H1 (cell line): ENCODE measurements around the gene RNGTT. TPM values are rescaled to one million over a fixed set of nuclear protein-coding genes. Genes with fewer than 3 reads are reported as not detected.

Experiments used
- CTCF ChIA-PET: fragments of 300-600 bp; sonication (Branson Sonifier 250); formaldehyde crosslinking; loops from one replicate; lab custom pipeline; 2021; ENCODE audit not compliant: partially characterized antibody; lab: Charles Lee
- POLR2A ChIA-PET: fragments of 300-600 bp; sonication (Branson Sonifier 250); formaldehyde crosslinking; loops from one replicate; lab custom pipeline; 2021; ENCODE audit warnings: inconsistent platforms; ENCODE audit not compliant: partially characterized antibody; lab: Charles Lee
- DNase-seq, 2 experiments: peaks; one replicate each; pipeline versions ENCODE4 v3.0.0 to v3.0.0-alpha.2; 2010 to 2022; ENCODE audit warnings: low spot score in 2 of 2, low read depth in 1 of 2, mixed read lengths in 1 of 2
- FAIRE-seq: peaks from 2 replicates; lab custom pipeline; 2011; peaks lifted over from hg19 to GRCh38; lab: Jason Lieb, UNC
- H2AFZ ChIP-seq: 2 replicates; pipeline ENCODE4 v1.8.1; 2012; ENCODE audit warnings: low read length, inconsistent platforms
- H2AK5ac ChIP-seq: 2 replicates; pipeline ENCODE4 v1.6.1; 2013; ENCODE audit warnings: low read depth, low read length
- H2BK120ac ChIP-seq: replicated peaks from 2 replicates; pipeline ENCODE3; 2013; ENCODE audit warnings: low read depth, low read length, inconsistent platforms
- H2BK12ac ChIP-seq: 2 replicates; pipeline ENCODE4 v1.6.1; 2013; ENCODE audit warnings: low read depth, low read length
- H2BK15ac ChIP-seq: 2 replicates; pipeline ENCODE4 v1.6.1; 2013; ENCODE audit warnings: low read length
- H2BK20ac ChIP-seq: 2 replicates; pipeline ENCODE4 v1.6.1; 2013; ENCODE audit warnings: low read length
- H2BK5ac ChIP-seq: 2 replicates; pipeline ENCODE4 v1.6.1; 2013; ENCODE audit warnings: low read depth, low read length
- H3K14ac ChIP-seq: 2 replicates; pipeline ENCODE4 v1.6.1; 2013; ENCODE audit warnings: inconsistent platforms; ENCODE audit not compliant: insufficient read length
- H3K18ac ChIP-seq: 2 replicates; pipeline ENCODE4 v1.6.1; 2013; ENCODE audit warnings: low read length; ENCODE audit errors: extremely low read depth
- H3K23ac ChIP-seq: 2 replicates; pipeline ENCODE4 v1.6.1; 2013; ENCODE audit warnings: inconsistent platforms; ENCODE audit not compliant: insufficient read length
- H3K23me2 ChIP-seq: 2 replicates; pipeline ENCODE4 v1.6.1; 2013; ENCODE audit warnings: low read depth, low read length
- H3K27ac ChIP-seq: 2 replicates; pipeline ENCODE4 v1.6.1; 2011; ENCODE audit warnings: low read depth, low read length, inconsistent platforms
- H3K27me3 ChIP-seq, 4 experiments: replicated peaks in 1 of 4; 1 replicate in 1 of 4; 2 replicates in 3 of 4; pipeline versions ENCODE4 v1.6.1 to v1.8.1; 2011 to 2013; ENCODE audit warnings: low read length in 3 of 4, mild to moderate bottlenecking in 3 of 4, inconsistent platforms in 2 of 4, mixed read lengths in 2 of 4, moderate library complexity in 1 of 4; ENCODE audit not compliant: control insufficient read depth in 3 of 4, insufficient read depth in 3 of 4; ENCODE audit errors: extremely low read depth in 1 of 4
- H3K36me3 ChIP-seq, 4 experiments: 2 replicates each; pipeline versions ENCODE4 v1.6.1 to v1.8.1; 2011 to 2013; ENCODE audit warnings: mild to moderate bottlenecking in 4 of 4, low read length in 3 of 4, moderate library complexity in 2 of 4, control low read depth in 1 of 4, inconsistent platforms in 1 of 4; ENCODE audit not compliant: insufficient read depth in 4 of 4, control insufficient read depth in 2 of 4
- H3K4ac ChIP-seq: replicated peaks from 2 replicates; pipeline ENCODE3; 2013; ENCODE audit warnings: low read length, low read depth, mixed read lengths, inconsistent platforms; ENCODE audit not compliant: insufficient read length
- H3K4me1 ChIP-seq, 4 experiments: replicated peaks in 1 of 4; 1 replicate in 1 of 4; 2 replicates in 3 of 4; pipeline versions ENCODE4 v1.6.1 to v1.8.1; 2011 to 2013; ENCODE audit warnings: low read length in 3 of 4, inconsistent platforms in 2 of 4, mixed read lengths in 1 of 4; ENCODE audit not compliant: insufficient read depth in 4 of 4, control insufficient read depth in 3 of 4
- H3K4me2 ChIP-seq, 2 experiments: 2 replicates each; pipeline versions ENCODE4 v1.6.1 to v1.8.1; 2011 to 2013; ENCODE audit warnings: low read depth in 2 of 2, low read length in 2 of 2, control low read depth in 1 of 2, inconsistent platforms in 1 of 2, mild to moderate bottlenecking in 1 of 2; ENCODE audit not compliant: insufficient read depth in 1 of 2
- H3K4me3 ChIP-seq, 4 experiments: fragments of 200-600, 300-600 bp in 1 of 4; sonication (generic), shearing (Covaris generic), sonication (Bioruptor Twin) in 1 of 4; 2 replicates each; pipeline versions ENCODE4 v1.5.1 to v1.8.1; 2011 to 2016; ENCODE audit warnings: low read length in 4 of 4, low read depth in 3 of 4, control low read depth in 2 of 4, inconsistent platforms in 2 of 4, mild to moderate bottlenecking in 2 of 4, mixed read lengths in 1 of 4, moderate library complexity in 1 of 4; ENCODE audit not compliant: insufficient read depth in 2 of 4; ENCODE audit errors: extremely low read depth in 1 of 4
- H3K56ac ChIP-seq: replicated peaks from 2 replicates; pipeline ENCODE3; 2013; ENCODE audit warnings: low read depth, mild to moderate bottlenecking, mixed read lengths, low read length, inconsistent platforms; ENCODE audit not compliant: insufficient read length
- H3K79me1 ChIP-seq: 2 replicates; pipeline ENCODE4 v1.6.1; 2013; ENCODE audit warnings: low read depth, low read length, control low read depth
- H3K79me2 ChIP-seq, 2 experiments: 2 replicates each; pipeline versions ENCODE4 v1.6.1 to v1.8.1; 2012 to 2013; ENCODE audit warnings: low read length in 2 of 2, mild to moderate bottlenecking in 2 of 2, inconsistent platforms in 1 of 2; ENCODE audit not compliant: insufficient read depth in 2 of 2, control insufficient read depth in 1 of 2
- H3K9ac ChIP-seq, 4 experiments: replicated peaks in 1 of 4; 1 replicate in 1 of 4; 2 replicates in 3 of 4; pipeline versions ENCODE4 v1.6.1 to v1.8.1; 2011 to 2013; ENCODE audit warnings: low read depth in 3 of 4, low read length in 3 of 4, control low read depth in 2 of 4, mild to moderate bottlenecking in 2 of 4, moderate library complexity in 2 of 4, inconsistent platforms in 1 of 4; ENCODE audit errors: extremely low read depth in 1 of 4
- H3K9me3 ChIP-seq, 2 experiments: 2 replicates each; pipeline versions ENCODE4 v1.6.1 to v1.8.1; 2012 to 2013; ENCODE audit warnings: mild to moderate bottlenecking in 2 of 2, moderate library complexity in 2 of 2, control low read depth in 1 of 2, inconsistent platforms in 1 of 2, low read depth in 1 of 2, low read length in 1 of 2, mixed read lengths in 1 of 2; ENCODE audit not compliant: insufficient read depth in 2 of 2
- H4K20me1 ChIP-seq, 2 experiments: replicated peaks in 1 of 2; 2 replicates each; pipeline versions ENCODE3 to v1.8.1; 2011 to 2013; ENCODE audit warnings: inconsistent platforms in 2 of 2, low read length in 2 of 2, mild to moderate bottlenecking in 1 of 2; ENCODE audit not compliant: insufficient read depth in 2 of 2, control insufficient read depth in 1 of 2
- H4K5ac ChIP-seq: 2 replicates; pipeline ENCODE4 v1.6.1; 2013; ENCODE audit warnings: low read length, low read depth, mixed read lengths, inconsistent platforms; ENCODE audit not compliant: insufficient read length
- H4K8ac ChIP-seq: 2 replicates; pipeline ENCODE4 v1.8.0; 2013; ENCODE audit warnings: mild to moderate bottlenecking, moderate library complexity, low read length, inconsistent platforms; ENCODE audit not compliant: insufficient read depth; ENCODE audit errors: extremely low read depth
- H4K91ac ChIP-seq: replicated peaks from 2 replicates; pipeline ENCODE3; 2013; ENCODE audit warnings: low read length, mixed read lengths, inconsistent platforms; ENCODE audit not compliant: insufficient read length
- BCL11A ChIP-seq, 2 experiments: IDR thresholded peaks; one replicate each; pipeline ENCODE4 v1.6.1; 2011; ENCODE audit warnings: low read depth in 2 of 2, low read length in 2 of 2, mild to moderate bottlenecking in 2 of 2
- CEBPB ChIP-seq: IDR thresholded peaks from 2 replicates; pipeline ENCODE4 v1.6.1; 2012; ENCODE audit warnings: low read depth, low read length
- EGR1 ChIP-seq: IDR thresholded peaks from 2 replicates; pipeline ENCODE4 v1.6.1; 2011; ENCODE audit warnings: low read depth, low read length, borderline replicate concordance
- GABPA ChIP-seq: IDR thresholded peaks from 2 replicates; pipeline ENCODE4 v1.6.1; 2011; ENCODE audit warnings: mild to moderate bottlenecking, low read length, moderate library complexity, borderline replicate concordance; ENCODE audit not compliant: insufficient read depth
- JUN ChIP-seq: IDR thresholded peaks from 2 replicates; pipeline ENCODE4 v1.6.1; 2011; ENCODE audit warnings: low read depth, mild to moderate bottlenecking, improper control_type of control experiment, low read length
- JUND ChIP-seq: IDR thresholded peaks from 2 replicates; pipeline ENCODE4 v1.6.1; 2011; ENCODE audit warnings: mild to moderate bottlenecking, improper control_type of control experiment, low read length
- KDM1A ChIP-seq: fragments of 200-600, 300-600 bp; sonication (generic); IDR thresholded peaks from 2 replicates; pipeline ENCODE4 v1.7.1; 2016; ENCODE audit warnings: mild to moderate bottlenecking, low read length, borderline replicate concordance
- MAFK ChIP-seq: IDR thresholded peaks from 2 replicates; pipeline ENCODE4 v1.6.1; 2012; ENCODE audit warnings: low read depth, mild to moderate bottlenecking, improper control_type of control experiment, low read length
- PHF8 ChIP-seq: fragments of 200-600 bp; sonication (generic); conservative IDR thresholded peaks from 2 replicates; pipeline ENCODE4 v1.7.1; 2012; ENCODE audit warnings: low read depth, mild to moderate bottlenecking, inconsistent platforms, low read length, moderate library complexity
- RAD21 ChIP-seq, 2 experiments: IDR thresholded peaks in 1 of 2; conservative IDR thresholded peaks in 1 of 2; 2 replicates each; pipeline ENCODE4 v1.6.1; 2011; ENCODE audit warnings: low read depth in 2 of 2, low read length in 2 of 2, improper control_type of control experiment in 1 of 2, inconsistent platforms in 1 of 2, mild to moderate bottlenecking in 1 of 2, moderate library complexity in 1 of 2
- RXRA ChIP-seq: IDR thresholded peaks from 2 replicates; pipeline ENCODE4 v1.6.1; 2011; ENCODE audit warnings: low read depth, mild to moderate bottlenecking, low read length, moderate library complexity; ENCODE audit not compliant: insufficient read depth
- ZNF274 ChIP-seq: IDR thresholded peaks from 2 replicates; pipeline ENCODE4 v1.7.0; 2012; ENCODE audit warnings: low read length, borderline replicate concordance; ENCODE audit errors: extremely low read depth
- WGBS, 2 experiments: shearing (Covaris generic) in 1 of 2; methylation state at CpG; one replicate each; pipeline versions ENCODE4 v1.1.6 to v1.1.7; 2013 to 2015; ENCODE audit warnings: low lambda C conversion rate in 2 of 2, mixed read lengths in 2 of 2, inconsistent platforms in 1 of 2, low coverage in 1 of 2, missing lambda C conversion rate in 1 of 2; ENCODE audit not compliant: insufficient replicate concordance in 2 of 2, insufficient coverage in 1 of 2, insufficient read length in 1 of 2; ENCODE audit errors: extremely low coverage in 1 of 2, missing lambda C conversion rate in 1 of 2; 5-methylcytosine and 5-hydroxymethylcytosine counted together
- polyA plus RNA-seq, 7 experiments: library from polyadenylated mRNA; depleted of rRNA in 3 of 7; stranded (reverse) in 5 of 7; unstranded in 2 of 7; fragments of >200 nt in 5 of 7; fragments of 200-250 nt in 2 of 7; gene quantifications; 1 replicate in 5 of 7; 2 replicates in 1 of 7; 4 replicates in 1 of 7; pipeline versions ENCODE4 v1.2.1 to v1.2.3, GENCODE V29; 2011 to 2013; ENCODE audit warnings: missing spikeins in 2 of 7, mixed read lengths in 2 of 7
- total RNA-seq: library from RNA; stranded (reverse); fragmentation: NEBNext Ultra II Directional; extraction: Animal tissue kit (Norgen Biotek cat#: 25700); gene quantifications from 2 replicates; pipeline ENCODE4 v1.2.1, GENCODE V29; 2021

The RNGTT gene
- total and polyA plus RNA-seq, 2 of the 8 experiments (the other 6 are each of a cell fraction or from before 2014, with no cell fraction given): 3.6 to 21.2 TPM

- H3K27me3 ChIP-seq: no peaks in the 10 kb centered on the region
- H3K23me2 ChIP-seq: no peaks in the 10 kb centered on the region
- H2BK120ac ChIP-seq: no peak overlapping the region
- no peak overlapping the region for H3K14ac ChIP-seq
- H3K36me3 ChIP-seq: no peaks in the 10 kb centered on the region
- H4K20me1 ChIP-seq: peaks cover 0 to 12% of the 10 kb centered on the region in 2 experiments
- H3K56ac ChIP-seq: no peak overlapping the region
- no peak overlapping the region for H2BK12ac ChIP-seq
- H3K4ac ChIP-seq: no peak overlapping the region
- no peak overlapping the region for H2BK15ac ChIP-seq
- H3K4me3 ChIP-seq: no peak overlapping the region
- no peak overlapping the region for H3K4me2 ChIP-seq
- H3K9ac ChIP-seq: no peak overlapping the region
- no peak overlapping the region for H2BK20ac ChIP-seq
- H4K5ac ChIP-seq: no peak overlapping the region
- FAIRE-seq: no peak
- no peak overlapping the region for H3K23ac ChIP-seq
- H3K4me1 ChIP-seq: peaks cover 0 to 3% (median 1%) of the 10 kb centered on the region in 4 experiments; a peak in 4 of 7 replicates
- 88% methylated on average over 7 of the region's 7 CpGs; no CpG with 5 or more reads in 1 of the 2 experiments for WGBS, 2 experiments
- H3K79me1 ChIP-seq: peaks cover 3% of the 10 kb centered on the region; the same call in 1 of the 2 replicates
- CTCF ChIA-PET: interaction anchor here (1.3 to 1.9 kb wide), 2 partner anchors 12 to 13 kb away, joined by 5 read pairs; no protein-coding TSS in a partner anchor
- H3K27ac ChIP-seq: no peak overlapping the region
- H4K91ac ChIP-seq: no peak overlapping the region
- H3K79me2 ChIP-seq: peaks cover 0 to 53% of the 10 kb centered on the region in 2 experiments; a peak in 2 of 4 replicates
- no peak overlapping the region for H3K18ac ChIP-seq
- H2AFZ ChIP-seq: no peak overlapping the region
- no peak for DNase-seq
- H3K9me3 ChIP-seq: no peaks in the 10 kb centered on the region
- H4K8ac ChIP-seq: no peak overlapping the region
- H2BK5ac ChIP-seq: no peak overlapping the region
- no peak overlapping the region for H2AK5ac ChIP-seq
- POLR2A ChIA-PET: no interaction called here
- TF ChIP-seq JUND (no peak), BCL11A (IDR thresholded peaks at IDR 0.05; ENCODE audit: low read depth in 2 of 2, low read length in 2 of 2) (no peak), PHF8 (no peak), ZNF274 (no peak), KDM1A (no peak), RAD21 (IDR thresholded peaks at IDR 0.05 in 1 of 2, conservative IDR thresholded peaks at IDR 0.05 in 1 of 2; ENCODE audit: low read depth in 2 of 2, low read length in 2 of 2) (no peak), RXRA (no peak), CEBPB (no peak), MAFK (no peak), EGR1 (no peak), JUN (no peak), GABPA (no peak)
Observed at GRCh38 chr6:88910922-88911778, 52.3 kb downstream of the RNGTT start.
